Measurements from ENCODE around the gene FRMD4A. TPM values are rescaled to one million over a fixed set of nuclear protein-coding genes. Genes with fewer than 3 reads are reported as not detected.

FRMD4A gene
- total RNA-seq, 5 donors from 2014 or later (not counting 1 experiment from before 2014, with no cell fraction given), result 1.3 to 1.8 (median 1.4) TPM

GRCh38 chr10:13604357-13605040 lies 726.2 kb downstream of the FRMD4A start:
- no peaks in the 10 kb centered on the region for H3K27me3 Mint-ChIP-seq
- WGBS (ENCODE audit: insufficient coverage), result no CpG with 5 or more reads among the region's 2 CpGs
- no peaks in the 10 kb centered on the region for H3K4me1 ChIP-seq (ENCODE audit: control insufficient read depth in 1 of 2, extremely low read depth in 1 of 2, insufficient read depth in 2 of 2, low read length in 2 of 2)
- ChIA-PET CTCF (no interaction called here), POLR2A (no interaction called here)
- H3K27ac ChIP-seq (ENCODE audit: low read length), result no peak overlapping the region
- no peaks in the 10 kb centered on the region for H3K9me3 ChIP-seq
- peaks cover 2 to 52% of the 10 kb centered on the region in 2 donors for H3K36me3 ChIP-seq (ENCODE audit: control insufficient read depth in 2 of 2, extremely low read depth in 1 of 2, insufficient read depth in 1 of 2, low read length in 1 of 2)
- peaks cover 49% of the 10 kb centered on the region for H3K36me3 Mint-ChIP-seq
- H3K4me3 ChIP-seq (ENCODE audit: control insufficient read depth in 1 of 2, extremely low read depth in 1 of 2, low read length in 1 of 2), result no peak overlapping the region
- DNase-seq (no peak), ATAC-seq (replicated peaks in 1 of 4) (no peak)
- H3K27ac Mint-ChIP-seq, result no peak overlapping the region
- peaks cover 0 to 6% (median 2%) of the 10 kb centered on the region in 3 donors for H3K4me1 Mint-ChIP-seq
- no peaks in the 10 kb centered on the region for H3K27me3 ChIP-seq (replicated peaks in 1 of 2; ENCODE audit: control insufficient read depth in 2 of 2, extremely low read depth in 1 of 2, insufficient read depth in 2 of 2, low read length in 1 of 2)
- H3K9me3 Mint-ChIP-seq, result no peaks in the 10 kb centered on the region
- no peak overlapping the region for H3K4me3 Mint-ChIP-seq

- Histone ChIP-seq H3K27ac (ENCODE audit: low read length) (no peak overlapping the region), H3K9me3 (no peaks in the 10 kb centered on the region), H3K36me3 (ENCODE audit: control insufficient read depth in 2 of 2, extremely low read depth in 1 of 2, insufficient read depth in 1 of 2, low read length in 1 of 2) (peaks cover 0 to 25% of the 10 kb centered on the region in 2 donors), H3K4me3 (ENCODE audit: control insufficient read depth in 1 of 2, extremely low read depth in 1 of 2, low read length in 1 of 2) (no peak overlapping the region), H3K4me1 (ENCODE audit: control insufficient read depth in 1 of 2, extremely low read depth in 1 of 2, insufficient read depth in 2 of 2, low read length in 2 of 2) (no peaks in the 10 kb centered on the region), H3K27me3 (replicated peaks in 1 of 2; ENCODE audit: control insufficient read depth in 2 of 2, extremely low read depth in 1 of 2, insufficient read depth in 2 of 2, low read length in 1 of 2) (no peaks in the 10 kb centered on the region)
- no peak for DNase-seq
- ATAC-seq (replicated peaks in 1 of 4), result no peak
- no peaks in the 10 kb centered on the region for H3K9me3 Mint-ChIP-seq
- no peak overlapping the region for H3K4me3 Mint-ChIP-seq
- H3K4me1 Mint-ChIP-seq, result peaks cover 20 to 31% (median 22%) of the 10 kb centered on the region in 3 donors
- POLR2A ChIA-PET, result interaction anchor here in 1 of 2 donors (0.7 kb wide), 1 partner anchor 101 kb away, joined by 3 read pairs; no protein-coding TSS in a partner anchor
- no peaks in the 10 kb centered on the region for H3K27me3 Mint-ChIP-seq
- no peak overlapping the region for H3K27ac Mint-ChIP-seq
- H3K36me3 Mint-ChIP-seq, result peaks cover 54% of the 10 kb centered on the region
- WGBS (ENCODE audit: insufficient coverage), result no CpG with 5 or more reads among the region's 5 CpGs
- CTCF ChIA-PET, result interaction anchor here in 1 of 2 donors (0.7 kb wide), 1 partner anchor 20 kb away, joined by 3 read pairs; no protein-coding TSS in a partner anchor
Measured at GRCh38 chr10:13597909-13598308, 732.8 kb downstream of the FRMD4A start.

GRCh38 chr10:13594641-13595040 lies 736.1 kb downstream of the FRMD4A start:
- Mint-ChIP-seq H3K4me3 (no peak overlapping the region), H3K4me1 (peaks cover 34 to 40% (median 38%) of the 10 kb centered on the region in 3 donors), H3K27ac (no peak overlapping the region), H3K36me3 (peaks cover 54% of the 10 kb centered on the region), H3K9me3 (no peaks in the 10 kb centered on the region), H3K27me3 (no peaks in the 10 kb centered on the region)
- Histone ChIP-seq H3K4me1 (ENCODE audit: control insufficient read depth in 1 of 2, extremely low read depth in 1 of 2, insufficient read depth in 2 of 2, low read length in 2 of 2) (no peaks in the 10 kb centered on the region), H3K27me3 (replicated peaks in 1 of 2; ENCODE audit: control insufficient read depth in 2 of 2, extremely low read depth in 1 of 2, insufficient read depth in 2 of 2, low read length in 1 of 2) (no peaks in the 10 kb centered on the region), H3K9me3 (no peaks in the 10 kb centered on the region), H3K4me3 (ENCODE audit: control insufficient read depth in 1 of 2, extremely low read depth in 1 of 2, low read length in 1 of 2) (no peak overlapping the region), H3K27ac (ENCODE audit: low read length) (no peak overlapping the region), H3K36me3 (ENCODE audit: control insufficient read depth in 2 of 2, extremely low read depth in 1 of 2, insufficient read depth in 1 of 2, low read length in 1 of 2) (peaks cover 7 to 28% of the 10 kb centered on the region in 2 donors)
- WGBS (ENCODE audit: insufficient coverage), result no CpG with 5 or more reads among the region's 2 CpGs
- DNase-seq (no peak), ATAC-seq (replicated peaks in 1 of 4) (no peak)
- ChIA-PET CTCF (no interaction called here), POLR2A (no interaction called here)
